ENCODE data around the gene TPX2. TPM values are rescaled to one million over a fixed set of nuclear protein-coding genes. Genes with fewer than 3 reads are reported as not detected.

TPX2 gene
- total RNA-seq, 1 donor = 18.5 TPM

DNA sequence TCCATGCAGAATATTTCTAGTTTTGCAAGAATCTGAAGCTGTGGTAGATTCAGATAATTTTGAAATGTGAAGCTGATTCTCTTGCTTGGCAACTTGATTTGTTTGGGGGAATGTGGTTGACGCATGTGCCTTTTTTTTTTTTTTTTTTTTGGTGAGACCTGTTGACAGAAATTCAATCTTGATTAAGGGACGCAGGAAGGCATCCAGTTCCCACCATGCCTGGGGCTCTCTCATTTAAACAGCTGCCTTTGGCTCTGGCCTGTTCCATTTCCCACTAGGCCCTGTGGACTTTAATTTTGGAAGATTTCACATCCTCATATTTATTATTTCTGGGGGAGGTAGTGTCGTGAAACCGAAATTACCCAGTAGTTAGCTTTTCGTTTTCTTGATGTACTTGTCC lies 8.6 kb downstream of the TPX2 start:
- Histone ChIP-seq H3K9me3 (ENCODE audit: low read depth, low read length) (no peaks in the 10 kb centered on the region), H3K27ac (ENCODE audit: low read depth, low read length) (peak overlapping the region; percentile 94), H3K36me3 (ENCODE audit: insufficient read depth, low read length) (peaks cover 17% of the 10 kb centered on the region), H3K4me2 (ENCODE audit: insufficient read depth, low read length) (peak overlapping the region; percentile 68), H4K20me1 (ENCODE audit: insufficient read depth, low read length) (no peaks in the 10 kb centered on the region), H3K27me3 (ENCODE audit: insufficient read depth, low read length) (no peaks in the 10 kb centered on the region), H2AFZ (ENCODE audit: low read length) (peak overlapping the region; percentile 69), H3K79me2 (ENCODE audit: insufficient read depth, low read length) (peaks cover 94% of the 10 kb centered on the region), H3K4me3 (ENCODE audit: insufficient read depth, low read length) (no peak overlapping the region), H3K4me1 (ENCODE audit: insufficient read depth, low read length) (peaks cover 26% of the 10 kb centered on the region)
- TF ChIP-seq, protein P1, sequence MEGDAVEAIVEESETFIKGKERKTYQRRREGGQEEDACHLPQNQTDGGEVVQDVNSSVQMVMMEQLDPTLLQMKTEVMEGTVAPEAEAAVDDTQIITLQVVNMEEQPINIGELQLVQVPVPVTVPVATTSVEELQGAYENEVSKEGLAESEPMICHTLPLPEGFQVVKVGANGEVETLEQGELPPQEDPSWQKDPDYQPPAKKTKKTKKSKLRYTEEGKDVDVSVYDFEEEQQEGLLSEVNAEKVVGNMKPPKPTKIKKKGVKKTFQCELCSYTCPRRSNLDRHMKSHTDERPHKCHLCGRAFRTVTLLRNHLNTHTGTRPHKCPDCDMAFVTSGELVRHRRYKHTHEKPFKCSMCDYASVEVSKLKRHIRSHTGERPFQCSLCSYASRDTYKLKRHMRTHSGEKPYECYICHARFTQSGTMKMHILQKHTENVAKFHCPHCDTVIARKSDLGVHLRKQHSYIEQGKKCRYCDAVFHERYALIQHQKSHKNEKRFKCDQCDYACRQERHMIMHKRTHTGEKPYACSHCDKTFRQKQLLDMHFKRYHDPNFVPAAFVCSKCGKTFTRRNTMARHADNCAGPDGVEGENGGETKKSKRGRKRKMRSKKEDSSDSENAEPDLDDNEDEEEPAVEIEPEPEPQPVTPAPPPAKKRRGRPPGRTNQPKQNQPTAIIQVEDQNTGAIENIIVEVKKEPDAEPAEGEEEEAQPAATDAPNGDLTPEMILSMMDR (IDR thresholded peaks at IDR 0.05; ENCODE audit: extremely low read depth, low read depth, low read length) = no peak
- DNase-seq (ENCODE audit: insufficient read length, low spot score, missing footprints) = no peak

DNA sequence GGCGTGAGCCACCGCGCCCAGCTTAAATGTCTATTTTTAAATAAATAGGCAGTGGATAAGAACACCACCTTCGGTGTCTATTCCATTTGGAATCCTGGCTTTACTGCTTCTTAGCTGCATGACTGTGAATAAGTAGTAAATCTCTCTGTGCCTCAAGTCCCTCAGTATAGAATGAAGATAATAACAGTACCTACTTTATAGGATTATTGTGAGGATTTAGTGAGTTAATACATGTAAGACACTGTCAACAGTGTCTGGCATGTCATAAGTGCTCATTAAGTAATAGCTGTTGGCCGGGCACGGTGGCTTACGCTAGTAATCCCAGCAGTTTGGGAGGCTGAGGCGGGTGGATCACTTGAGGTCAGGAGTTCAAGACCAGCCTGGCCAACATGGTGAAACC lies 10.1 kb downstream of the TPX2 start:
- no peaks in the 10 kb centered on the region for H3K9me3 ChIP-seq (ENCODE audit: low read depth, low read length)
- TF ChIP-seq, protein P1 (IDR thresholded peaks at IDR 0.05; ENCODE audit: extremely low read depth, low read depth, low read length) = no peak
- H4K20me1 ChIP-seq (ENCODE audit: insufficient read depth, low read length) = no peaks in the 10 kb centered on the region
- H3K79me2 ChIP-seq (ENCODE audit: insufficient read depth, low read length) = peaks cover 95% of the 10 kb centered on the region
- no peak overlapping the region for H3K4me3 ChIP-seq (ENCODE audit: insufficient read depth, low read length)
- DNase-seq (ENCODE audit: insufficient read length, low spot score, missing footprints) = no peak
- peaks cover 13% of the 10 kb centered on the region for H3K36me3 ChIP-seq (ENCODE audit: insufficient read depth, low read length)
- H3K27me3 ChIP-seq (ENCODE audit: insufficient read depth, low read length) = no peaks in the 10 kb centered on the region
- H2AFZ ChIP-seq (ENCODE audit: low read length) = no peak overlapping the region
- peaks cover 31% of the 10 kb centered on the region for H3K4me1 ChIP-seq (ENCODE audit: insufficient read depth, low read length)
- H3K27ac ChIP-seq (ENCODE audit: low read depth, low read length) = peak overlapping the region; percentile 41
- no peak overlapping the region for H3K4me2 ChIP-seq (ENCODE audit: insufficient read depth, low read length)

DNA sequence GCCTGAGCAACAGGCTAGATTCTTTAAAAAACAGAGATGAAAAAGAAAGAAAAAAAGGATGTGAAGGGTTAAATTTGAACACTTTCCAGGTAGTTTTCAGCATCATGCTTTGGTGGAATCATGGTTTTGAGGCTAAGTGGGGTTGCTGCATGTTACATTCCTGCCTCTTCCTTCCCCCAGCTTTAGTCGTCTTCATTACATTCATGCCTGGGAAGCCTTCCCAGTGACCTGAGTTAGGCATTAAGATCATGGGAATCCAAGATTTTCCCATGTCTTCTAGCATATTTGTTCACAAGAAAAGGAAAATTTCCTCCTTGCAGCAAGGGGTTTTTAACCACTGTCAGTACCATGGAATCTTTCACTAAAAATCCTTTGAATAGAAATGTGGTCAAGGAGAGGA lies 12.0 kb downstream of the TPX2 start:
- H3K27ac ChIP-seq (ENCODE audit: low read depth, low read length) = peak overlapping the region; percentile 97
- H2AFZ ChIP-seq (ENCODE audit: low read length) = no peak overlapping the region
- TF ChIP-seq, protein P1 (IDR thresholded peaks at IDR 0.05; ENCODE audit: extremely low read depth, low read depth, low read length) = no peak

DNA sequence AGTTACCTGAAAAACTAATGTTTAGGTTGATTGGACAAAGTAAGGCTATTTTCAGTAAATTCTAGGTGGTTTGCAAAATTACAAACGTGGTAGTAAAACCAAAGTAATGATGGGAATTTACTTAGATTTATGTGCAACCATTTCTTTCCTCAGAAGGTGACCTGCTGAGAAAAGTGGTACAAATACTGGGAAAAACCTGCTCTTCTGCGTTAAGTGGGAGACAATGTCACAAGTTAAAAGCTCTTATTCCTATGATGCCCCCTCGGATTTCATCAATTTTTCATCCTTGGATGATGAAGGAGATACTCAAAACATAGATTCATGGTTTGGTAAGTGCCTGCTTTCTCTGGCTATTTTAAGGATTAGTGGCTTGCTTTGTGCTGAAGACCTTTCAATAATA lies 18.2 kb downstream of the TPX2 start:
- no peak for DNase-seq (ENCODE audit: insufficient read length, low spot score, missing footprints)
- TF ChIP-seq, protein P1 (IDR thresholded peaks at IDR 0.05; ENCODE audit: extremely low read depth, low read depth, low read length) = no peak
- Histone ChIP-seq H3K79me2 (ENCODE audit: insufficient read depth, low read length) (peaks cover 90% of the 10 kb centered on the region), H3K27ac (ENCODE audit: low read depth, low read length) (no peak overlapping the region), H3K4me2 (ENCODE audit: insufficient read depth, low read length) (no peak overlapping the region), H4K20me1 (ENCODE audit: insufficient read depth, low read length) (no peaks in the 10 kb centered on the region), H2AFZ (ENCODE audit: low read length) (no peak overlapping the region), H3K4me3 (ENCODE audit: insufficient read depth, low read length) (no peak overlapping the region), H3K4me1 (ENCODE audit: insufficient read depth, low read length) (peaks cover 38% of the 10 kb centered on the region), H3K36me3 (ENCODE audit: insufficient read depth, low read length) (peaks cover 5% of the 10 kb centered on the region), H3K27me3 (ENCODE audit: insufficient read depth, low read length) (no peaks in the 10 kb centered on the region), H3K9me3 (ENCODE audit: low read depth, low read length) (no peaks in the 10 kb centered on the region)

More for the DNA sequence above, 12.0 kb downstream of the TPX2 start:
- peaks cover 31% of the 10 kb centered on the region for H3K4me1 ChIP-seq (ENCODE audit: insufficient read depth, low read length)
- no peak overlapping the region for H3K4me3 ChIP-seq (ENCODE audit: insufficient read depth, low read length)
- peaks cover 95% of the 10 kb centered on the region for H3K79me2 ChIP-seq (ENCODE audit: insufficient read depth, low read length)
- peak; percentile 47 for DNase-seq (ENCODE audit: insufficient read length, low spot score, missing footprints)
- no peaks in the 10 kb centered on the region for H3K27me3 ChIP-seq (ENCODE audit: insufficient read depth, low read length)
- H3K9me3 ChIP-seq (ENCODE audit: low read depth, low read length) = no peaks in the 10 kb centered on the region
- H3K4me2 ChIP-seq (ENCODE audit: insufficient read depth, low read length) = peak overlapping the region; percentile 5
- H4K20me1 ChIP-seq (ENCODE audit: insufficient read depth, low read length) = no peaks in the 10 kb centered on the region
- no peaks in the 10 kb centered on the region for H3K36me3 ChIP-seq (ENCODE audit: insufficient read depth, low read length)
